Measurements from ENCODE around the gene MYL3.

- TF ChIP-seq CTCF (IDR thresholded peaks at IDR 0.05; ENCODE audit: low read length) (no peak), EZH2 (optimal IDR thresholded peaks at IDR 0.05; ENCODE audit: low read depth, low read length) (no peak)
Measured at GRCh38 chr3:46835491-46835890, 27.8 kb downstream of the MYL3 start.
